GM21367 (cell line): ENCODE measurements around the gene RETREG1.

ENCODE experiments used
- ATAC-seq: cut with Tn5 transposase; IDR thresholded peaks from one replicate; pipeline ENCODE4 v1.9.1; 2021; ENCODE audit not compliant: unreplicated experiment

Gene RETREG1

GRCh38 chr5:16531063-16531648 lies 85.6 kb downstream of the RETREG1 start:
- no peak for ATAC-seq

- ATAC-seq: no peak
These were observed 87.5 kb downstream of the RETREG1 start for GRCh38 chr5:16529306-16529705.

GRCh38 chr5:16528382-16529110 lies 88.3 kb downstream of the RETREG1 start:
- no peak for ATAC-seq

GRCh38 chr5:16525651-16526050 lies 91.1 kb downstream of the RETREG1 start:
- ATAC-seq: no peak

- ATAC-seq: no peak
These were observed 92.5 kb downstream of the RETREG1 start for GRCh38 chr5:16524286-16524685.

GRCh38 chr5:16521521-16522483 lies 95.0 kb downstream of the RETREG1 start:
- ATAC-seq: no peak

DNA sequence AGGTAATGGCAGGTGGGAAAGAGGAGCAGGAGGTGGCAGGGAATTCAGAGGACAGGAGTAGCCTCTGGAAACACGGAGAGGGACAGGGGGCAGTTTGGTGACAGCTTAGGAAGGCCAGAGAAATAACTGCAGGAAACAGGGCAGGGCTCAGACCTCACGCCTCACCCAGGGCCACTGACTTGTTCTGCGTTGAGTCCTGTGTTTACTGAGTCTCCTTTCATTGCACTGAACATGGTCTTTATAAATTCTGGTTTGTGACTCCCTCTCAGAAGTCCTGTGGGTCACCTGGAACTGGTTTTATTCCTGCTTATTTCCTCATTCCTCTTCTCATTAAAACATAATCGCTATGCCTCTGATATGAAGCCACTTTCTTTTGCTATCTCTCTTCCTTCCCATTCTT lies 96.0 kb downstream of the RETREG1 start:
- ATAC-seq: no peak

DNA sequence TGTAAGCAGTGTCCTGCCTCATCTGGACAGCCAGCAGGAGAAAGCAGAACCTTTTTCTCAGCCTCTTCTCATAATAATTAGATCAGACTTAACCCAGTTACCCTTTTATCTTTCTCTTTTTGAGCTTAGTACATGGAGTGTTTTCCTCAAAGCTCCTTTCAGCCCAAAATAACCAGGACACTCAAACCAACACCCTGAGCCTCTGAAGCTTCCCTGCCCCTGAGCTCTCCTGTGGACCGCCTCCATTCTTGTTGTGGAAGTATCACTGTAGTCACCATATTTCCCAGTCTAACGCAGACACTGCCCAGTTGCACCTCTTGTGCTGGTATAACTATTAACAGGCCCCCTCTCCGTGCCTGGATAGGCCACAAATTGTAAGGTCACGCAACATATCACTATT lies 97.4 kb downstream of the RETREG1 start:
- no peak for ATAC-seq

DNA sequence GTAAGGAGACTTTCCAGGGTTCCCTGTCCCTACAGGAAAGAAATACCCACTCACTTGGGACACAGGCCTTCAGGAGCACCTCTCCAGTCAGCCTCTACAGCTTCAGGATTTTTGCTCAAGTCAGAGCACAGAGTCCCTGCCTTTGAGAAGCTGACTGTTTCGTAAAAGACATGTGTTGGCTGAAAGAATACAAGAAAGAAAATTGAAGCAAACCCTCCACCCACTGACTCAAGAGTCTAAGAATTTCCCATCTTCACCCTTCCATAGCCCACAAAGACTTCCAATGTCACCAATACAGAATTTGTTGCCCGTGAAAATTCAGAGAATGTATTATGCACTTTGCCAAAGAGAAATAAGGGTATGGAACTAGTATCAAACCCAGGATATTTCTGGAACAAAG lies 98.2 kb downstream of the RETREG1 start:
- ATAC-seq: no peak

GRCh38 chr5:16515532-16515931 lies 101.3 kb downstream of the RETREG1 start:
- ATAC-seq: no peak

GRCh38 chr5:16510098-16510497 lies 106.7 kb downstream of the RETREG1 start:
- ATAC-seq: no peak

DNA sequence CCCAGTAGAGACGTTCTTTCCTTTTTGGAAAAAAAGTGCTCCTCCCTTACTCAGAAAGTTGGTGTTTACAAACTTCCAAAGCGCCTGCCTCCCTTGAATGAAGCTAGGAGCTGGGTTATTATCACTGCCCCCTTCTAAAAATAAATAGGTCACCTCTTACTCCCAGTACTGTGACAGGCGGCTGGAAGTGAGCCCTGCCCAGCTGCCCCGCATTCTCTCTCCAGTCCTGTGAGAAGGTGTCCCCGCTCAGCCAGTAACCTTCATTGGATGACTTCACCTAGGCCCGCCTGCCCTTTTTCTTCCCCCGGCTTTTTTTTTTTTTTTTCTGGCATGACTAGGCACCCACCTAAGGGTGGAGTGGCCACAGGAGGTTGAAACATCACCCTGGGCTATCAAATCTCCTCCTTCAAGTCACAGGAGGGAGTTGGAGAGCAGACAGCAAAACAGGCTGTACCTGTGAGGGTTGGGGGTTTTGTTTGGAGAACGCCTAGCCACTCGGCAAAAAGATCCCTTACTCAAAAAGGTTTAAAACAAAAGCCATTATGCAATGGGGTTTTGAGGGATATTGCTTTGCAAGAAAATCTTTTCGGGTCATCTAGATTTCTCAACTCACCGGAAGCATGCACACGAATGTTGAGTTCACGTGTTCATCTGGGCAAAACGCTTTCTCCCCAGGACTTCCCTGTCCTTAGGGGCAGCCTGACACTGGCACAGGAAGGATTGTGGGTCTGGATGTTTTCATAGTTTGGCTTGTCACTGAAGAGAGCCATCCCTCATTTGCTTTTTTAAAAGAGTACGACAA lies 107.9 kb downstream of the RETREG1 start:
- no peak for ATAC-seq

DNA sequence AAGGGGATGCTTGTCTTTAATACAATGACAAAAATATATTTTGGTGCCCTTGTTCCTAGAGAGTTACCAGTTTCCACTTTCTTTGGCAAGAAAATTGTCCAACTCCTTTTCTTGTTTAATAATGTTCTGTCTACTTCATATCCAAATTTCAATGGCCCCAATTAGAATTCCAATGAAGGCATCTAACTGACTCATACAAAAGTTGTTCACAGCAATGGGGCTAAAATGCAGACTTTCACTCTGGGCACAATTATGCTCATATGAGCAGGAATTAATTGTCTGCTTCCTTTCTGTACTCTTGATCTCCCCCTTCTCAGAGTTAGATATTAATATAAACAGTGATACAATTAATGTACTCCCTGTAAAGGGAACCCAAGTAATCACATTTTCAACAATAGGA lies 109.1 kb downstream of the RETREG1 start:
- no peak for ATAC-seq

- no peak for ATAC-seq
These were observed 110.9 kb downstream of the RETREG1 start for GRCh38 chr5:16505904-16506303.

DNA sequence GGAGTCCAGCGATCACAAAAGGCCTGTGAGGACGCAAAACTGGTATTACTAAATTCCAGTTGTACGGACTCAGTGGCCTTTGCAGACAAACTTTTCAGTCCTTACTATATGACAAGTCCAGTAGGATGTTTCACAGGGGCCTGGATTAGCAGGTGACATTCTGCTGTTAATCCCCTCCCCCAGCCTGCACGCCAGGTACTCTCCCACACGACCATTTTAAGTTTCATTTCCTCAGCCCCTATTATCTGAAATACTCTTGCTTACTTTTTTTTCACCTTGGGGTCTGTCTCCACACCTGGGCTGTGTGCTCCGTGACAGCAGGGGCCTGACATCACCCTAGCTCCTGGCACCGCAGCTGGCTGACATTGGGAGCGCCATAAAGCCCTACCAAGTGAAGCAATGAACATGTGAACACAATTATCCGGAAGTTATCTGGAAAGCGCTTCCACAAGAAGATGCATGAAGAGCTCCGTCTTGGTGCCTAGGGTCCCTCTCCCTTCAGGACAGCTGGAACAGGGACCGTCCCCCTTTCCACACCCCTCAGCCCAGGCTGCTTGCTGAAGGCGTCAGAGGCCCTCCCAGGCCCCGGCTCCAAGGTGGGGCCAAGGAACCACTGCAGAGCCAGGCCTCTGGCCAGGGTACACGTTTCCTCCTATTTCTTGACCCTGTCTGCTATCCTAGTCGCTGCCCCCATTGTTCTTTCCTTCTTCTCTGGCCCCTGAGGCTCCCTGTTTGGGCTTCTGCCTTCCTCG lies 111.5 kb downstream of the RETREG1 start:
- no peak for ATAC-seq

DNA sequence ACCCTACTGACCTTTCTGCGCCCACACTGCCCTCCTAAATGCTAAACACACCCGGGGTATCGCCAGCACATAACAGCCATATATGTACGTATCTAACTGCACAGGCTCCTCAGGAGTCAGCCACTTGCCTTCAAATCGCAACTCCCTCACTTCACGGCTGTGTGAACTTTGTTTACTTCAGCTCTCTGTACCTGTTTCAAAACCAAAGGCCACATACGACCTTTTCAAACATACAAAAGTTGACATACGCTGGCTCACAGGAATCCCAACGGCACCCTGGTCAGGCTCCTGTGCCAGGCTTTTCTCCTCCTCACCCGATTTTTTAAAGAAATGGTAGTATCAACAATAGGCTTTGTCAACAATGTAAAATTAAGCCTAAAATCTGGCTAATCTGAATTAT lies 112.2 kb downstream of the RETREG1 start:
- ATAC-seq: no peak

DNA sequence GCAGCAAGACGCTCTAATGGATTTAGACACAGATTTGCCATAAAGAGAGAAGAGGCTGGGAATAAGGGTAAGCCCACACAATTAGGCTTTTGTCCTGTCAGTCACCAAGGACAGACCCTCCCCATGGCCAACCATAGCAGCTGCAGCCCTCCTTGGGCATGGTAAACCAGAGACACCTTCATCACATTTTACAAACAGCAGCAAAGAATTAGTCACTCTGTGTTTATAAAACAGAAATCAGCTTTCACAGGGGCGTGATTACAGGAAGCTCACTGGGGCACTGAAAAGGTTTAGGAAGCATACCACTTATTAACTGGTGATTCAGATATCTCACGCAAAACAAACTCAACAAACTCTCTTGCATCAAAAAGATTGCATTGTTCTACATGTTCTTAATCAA lies 113.9 kb downstream of the RETREG1 start:
- ATAC-seq: no peak

DNA sequence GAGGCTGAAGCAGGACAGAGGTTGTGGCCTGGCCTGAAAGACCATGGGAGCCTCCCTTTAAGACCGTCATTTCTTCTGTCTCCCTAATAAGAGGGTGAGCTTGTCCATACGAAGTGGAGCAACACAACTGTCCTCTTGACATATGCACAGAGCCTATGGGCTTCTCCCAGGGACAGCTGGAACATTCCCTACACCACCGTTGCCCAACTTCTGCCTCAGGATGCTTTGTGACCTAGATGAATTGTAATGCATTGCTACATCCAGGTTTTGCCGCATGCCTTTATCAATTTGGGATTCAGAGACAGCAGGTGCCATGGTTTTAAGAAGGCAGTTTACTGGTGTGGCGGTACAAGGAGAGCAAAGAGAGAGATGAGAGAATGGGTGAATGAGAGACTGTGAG lies 116.8 kb downstream of the RETREG1 start:
- ATAC-seq: no peak

DNA sequence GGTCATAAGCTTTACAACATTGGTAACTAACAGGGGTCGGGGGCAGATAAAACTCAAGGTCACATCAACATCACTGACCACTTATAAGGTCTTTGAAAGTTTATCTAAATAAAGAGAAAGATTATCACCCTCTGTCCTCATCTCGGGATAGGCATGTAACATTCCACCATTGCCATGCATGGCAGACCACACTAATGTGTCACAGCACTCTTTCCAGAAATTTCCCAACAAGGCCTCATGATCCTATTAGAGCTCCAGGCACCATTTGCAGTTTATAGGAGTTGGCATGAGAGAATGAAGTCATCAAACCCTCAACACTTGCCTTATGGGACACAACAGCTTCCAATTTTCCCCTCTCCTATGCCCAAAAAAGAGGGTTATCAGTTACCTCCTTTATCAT lies 119.3 kb downstream of the RETREG1 start:
- ATAC-seq: no peak

GRCh38 chr5:16493261-16493660 lies 123.5 kb downstream of the RETREG1 start:
- ATAC-seq: no peak
